ENCODE data around the gene XAGE2.

Gene XAGE2

DNA sequence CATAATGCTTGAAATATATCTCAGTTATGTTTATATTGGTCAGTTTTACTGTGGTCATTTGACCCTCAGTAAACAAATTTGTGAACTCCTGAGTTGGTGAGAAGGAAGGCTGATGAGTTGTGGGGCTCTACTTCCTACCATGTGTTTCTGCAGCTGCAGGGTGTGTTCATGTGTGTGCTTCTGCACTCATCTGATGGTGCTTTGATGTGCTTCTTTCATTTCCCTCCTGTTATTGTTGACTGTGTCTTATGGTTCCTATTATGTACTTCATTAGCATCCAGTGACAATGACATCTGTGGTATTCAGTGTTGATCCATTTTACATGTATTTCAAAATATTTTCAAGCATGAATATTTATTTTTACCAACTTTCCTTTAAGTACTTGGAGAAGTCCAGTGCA lies 46.5 kb downstream of the XAGE2 start:
- Histone ChIP-seq H2AFZ (ENCODE audit: low read length) (no peak overlapping the region), H3K36me3 (ENCODE audit: insufficient read depth, low read length) (no peaks in the 10 kb centered on the region), H3K9ac (ENCODE audit: low read length) (no peak overlapping the region), H3K9me3 (ENCODE audit: low read length) (no peaks in the 10 kb centered on the region), H3K4me2 (ENCODE audit: low read length) (no peak overlapping the region), H3K9me2 (ENCODE audit: low read depth, low read length) (no peaks in the 10 kb centered on the region), H3K4me1 (ENCODE audit: insufficient read depth, low read length, severe bottlenecking) (no peaks in the 10 kb centered on the region), H4K20me1 (ENCODE audit: insufficient read depth, low read length) (no peaks in the 10 kb centered on the region), H3K27me3 (ENCODE audit: insufficient read depth, low read length) (no peaks in the 10 kb centered on the region), H3K27ac (ENCODE audit: low read depth, low read length, poor library complexity, severe bottlenecking) (no peak overlapping the region), H3F3A (ENCODE audit: insufficient read depth, low read length) (no peaks in the 10 kb centered on the region), H3K79me2 (ENCODE audit: insufficient read depth, low read length) (no peaks in the 10 kb centered on the region), H3K4me3 (ENCODE audit: low read depth, low read length, poor library complexity, severe bottlenecking) (no peak overlapping the region)
- TF ChIP-seq, protein P1, sequence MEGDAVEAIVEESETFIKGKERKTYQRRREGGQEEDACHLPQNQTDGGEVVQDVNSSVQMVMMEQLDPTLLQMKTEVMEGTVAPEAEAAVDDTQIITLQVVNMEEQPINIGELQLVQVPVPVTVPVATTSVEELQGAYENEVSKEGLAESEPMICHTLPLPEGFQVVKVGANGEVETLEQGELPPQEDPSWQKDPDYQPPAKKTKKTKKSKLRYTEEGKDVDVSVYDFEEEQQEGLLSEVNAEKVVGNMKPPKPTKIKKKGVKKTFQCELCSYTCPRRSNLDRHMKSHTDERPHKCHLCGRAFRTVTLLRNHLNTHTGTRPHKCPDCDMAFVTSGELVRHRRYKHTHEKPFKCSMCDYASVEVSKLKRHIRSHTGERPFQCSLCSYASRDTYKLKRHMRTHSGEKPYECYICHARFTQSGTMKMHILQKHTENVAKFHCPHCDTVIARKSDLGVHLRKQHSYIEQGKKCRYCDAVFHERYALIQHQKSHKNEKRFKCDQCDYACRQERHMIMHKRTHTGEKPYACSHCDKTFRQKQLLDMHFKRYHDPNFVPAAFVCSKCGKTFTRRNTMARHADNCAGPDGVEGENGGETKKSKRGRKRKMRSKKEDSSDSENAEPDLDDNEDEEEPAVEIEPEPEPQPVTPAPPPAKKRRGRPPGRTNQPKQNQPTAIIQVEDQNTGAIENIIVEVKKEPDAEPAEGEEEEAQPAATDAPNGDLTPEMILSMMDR (IDR thresholded peaks at IDR 0.05; ENCODE audit: low read length): no peak
- no peak for TF ChIP-seq EZH2 (IDR thresholded peaks at IDR 0.05; ENCODE audit: borderline replicate concordance, low read length)

DNA sequence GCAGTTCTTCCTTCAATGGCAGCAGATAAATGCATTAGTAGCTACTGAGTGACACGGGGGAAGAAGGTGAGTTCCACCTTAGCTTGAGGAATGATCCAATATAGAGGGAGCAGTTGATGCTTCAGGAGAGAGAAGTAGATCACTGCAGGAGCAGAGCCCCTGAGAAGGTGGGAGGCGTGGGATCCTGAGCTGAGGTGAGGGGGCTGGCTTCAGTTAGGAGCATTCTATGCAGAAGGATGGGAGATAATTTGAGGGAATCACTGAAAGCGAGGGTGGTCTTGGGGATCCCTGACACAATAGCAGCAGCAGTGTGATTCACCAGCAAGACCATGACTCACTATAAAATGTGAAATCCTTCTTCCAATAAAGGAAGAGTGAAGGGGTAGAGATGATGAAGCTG lies 48.0 kb downstream of the XAGE2 start:
- TF ChIP-seq EZH2 (IDR thresholded peaks at IDR 0.05; ENCODE audit: borderline replicate concordance, low read length): no peak
- TF ChIP-seq, protein P1 (IDR thresholded peaks at IDR 0.05; ENCODE audit: low read length): no peak
- Histone ChIP-seq H3K27me3 (ENCODE audit: insufficient read depth, low read length) (no peaks in the 10 kb centered on the region), H3K79me2 (ENCODE audit: insufficient read depth, low read length) (no peaks in the 10 kb centered on the region), H3K4me3 (ENCODE audit: low read depth, low read length, poor library complexity, severe bottlenecking) (no peak overlapping the region), H3K27ac (ENCODE audit: low read depth, low read length, poor library complexity, severe bottlenecking) (no peak overlapping the region), H3K4me2 (ENCODE audit: low read length) (no peak overlapping the region), H3F3A (ENCODE audit: insufficient read depth, low read length) (no peaks in the 10 kb centered on the region), H3K9me3 (ENCODE audit: low read length) (no peaks in the 10 kb centered on the region), H3K4me1 (ENCODE audit: insufficient read depth, low read length, severe bottlenecking) (no peaks in the 10 kb centered on the region), H4K20me1 (ENCODE audit: insufficient read depth, low read length) (no peaks in the 10 kb centered on the region), H3K9ac (ENCODE audit: low read length) (no peak overlapping the region), H3K36me3 (ENCODE audit: insufficient read depth, low read length) (no peaks in the 10 kb centered on the region), H3K9me2 (ENCODE audit: low read depth, low read length) (no peaks in the 10 kb centered on the region), H2AFZ (ENCODE audit: low read length) (no peak overlapping the region)

DNA sequence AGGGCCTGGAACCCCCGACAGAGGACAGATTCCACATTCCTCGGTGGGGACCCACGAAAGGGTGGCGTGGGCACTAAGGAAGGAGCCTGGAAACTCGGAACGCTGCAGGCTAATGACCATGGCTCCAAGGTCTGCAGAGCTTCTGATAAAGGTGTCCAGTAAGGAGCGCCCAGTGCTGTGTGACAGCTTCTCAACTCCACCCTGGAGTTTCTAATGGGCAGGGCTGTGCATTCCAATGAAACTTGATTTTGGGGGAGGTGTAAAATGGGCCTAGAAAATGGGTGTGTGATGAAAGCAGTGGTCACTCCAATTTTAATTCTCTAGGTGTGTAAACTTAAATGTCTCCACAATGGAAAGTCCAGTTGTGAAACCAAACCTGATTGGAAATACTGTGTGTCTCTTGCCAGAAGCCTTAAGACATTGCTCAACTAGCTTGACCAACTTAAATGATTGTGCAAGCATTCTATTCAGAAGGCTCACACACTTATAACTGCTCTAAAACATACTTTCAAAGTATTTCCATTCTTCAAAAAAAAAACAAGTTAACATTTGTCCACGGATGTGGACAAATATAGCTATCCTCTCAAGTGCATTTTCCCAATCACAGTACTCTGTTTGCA lies 52.1 kb downstream of the XAGE2 start:
- Histone ChIP-seq H3K27ac (ENCODE audit: low read depth, low read length, poor library complexity, severe bottlenecking) (no peak overlapping the region), H3K79me2 (ENCODE audit: insufficient read depth, low read length) (no peaks in the 10 kb centered on the region), H3K27me3 (ENCODE audit: insufficient read depth, low read length) (no peaks in the 10 kb centered on the region), H3K9me2 (ENCODE audit: low read depth, low read length) (no peaks in the 10 kb centered on the region), H4K20me1 (ENCODE audit: insufficient read depth, low read length) (no peaks in the 10 kb centered on the region), H3K4me2 (ENCODE audit: low read length) (no peak overlapping the region), H2AFZ (ENCODE audit: low read length) (no peak overlapping the region), H3K9me3 (ENCODE audit: low read length) (no peaks in the 10 kb centered on the region), H3F3A (ENCODE audit: insufficient read depth, low read length) (no peaks in the 10 kb centered on the region), H3K9ac (ENCODE audit: low read length) (no peak overlapping the region), H3K4me1 (ENCODE audit: insufficient read depth, low read length, severe bottlenecking) (no peaks in the 10 kb centered on the region), H3K36me3 (ENCODE audit: insufficient read depth, low read length) (no peaks in the 10 kb centered on the region), H3K4me3 (ENCODE audit: low read depth, low read length, poor library complexity, severe bottlenecking) (no peak overlapping the region)
- no peak for TF ChIP-seq EZH2 (IDR thresholded peaks at IDR 0.05; ENCODE audit: borderline replicate concordance, low read length)
- TF ChIP-seq, protein P1 (IDR thresholded peaks at IDR 0.05; ENCODE audit: low read length): no peak

All from OCI-LY1 (cell line).